Measurements from ENCODE around the gene CLASP1.

Gene CLASP1

DNA sequence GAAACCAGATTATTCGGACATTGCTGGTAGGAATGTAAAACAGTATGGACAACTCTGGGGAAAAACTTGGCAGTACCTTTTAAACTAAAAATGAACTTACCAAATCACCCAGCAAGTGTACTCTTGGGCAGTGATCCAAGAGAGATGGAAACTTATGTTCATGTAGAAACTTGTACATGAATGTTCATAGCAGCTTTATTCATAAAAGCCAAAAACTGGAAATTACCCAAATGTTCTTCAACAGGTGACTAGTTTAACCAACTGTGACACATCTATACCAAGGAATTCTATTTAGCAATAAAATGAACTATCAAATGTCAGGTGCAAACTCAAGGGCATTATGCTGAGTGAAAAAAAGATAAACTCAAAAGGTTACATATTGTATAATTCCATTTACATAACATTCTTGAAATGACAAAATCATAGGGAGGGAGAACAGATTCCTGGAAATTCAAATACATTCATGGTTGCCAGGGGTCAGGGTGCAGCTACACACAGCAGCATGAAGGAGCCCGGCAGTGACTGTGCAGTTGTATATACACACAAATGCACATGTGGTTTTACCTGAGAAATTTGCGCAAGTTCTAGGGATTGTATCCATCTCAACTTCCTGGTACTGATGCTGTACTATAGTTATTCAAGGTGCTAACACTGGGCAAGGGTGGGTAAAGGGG lies 122.1 kb downstream of the CLASP1 start:
- no peak for DNase-seq (ENCODE audit: low read depth, low spot score)
- Histone ChIP-seq H3K4me1 (ENCODE audit: control insufficient read depth, insufficient read depth, low read length) (peaks cover 2% of the 10 kb centered on the region; the same call in 1 of the 2 replicates), H3K36me3 (ENCODE audit: control insufficient read depth, insufficient read depth, low read length) (0 out of 2 replicates have a peak, but pooled peaks cover 2% of the 10 kb centered on the region), H3K27me3 (ENCODE audit: control insufficient read depth, insufficient read depth, low read length) (no peaks in the 10 kb centered on the region), H3K4me3 (ENCODE audit: low read length) (no peak overlapping the region), H3K27ac (ENCODE audit: low read length) (no peak overlapping the region), H3K9me3 (ENCODE audit: control insufficient read depth, insufficient read depth, low read length) (no peaks in the 10 kb centered on the region)
- WGBS (ENCODE audit: insufficient coverage, insufficient read length): no CpG with 5 or more reads among the region's 3 CpGs

DNA sequence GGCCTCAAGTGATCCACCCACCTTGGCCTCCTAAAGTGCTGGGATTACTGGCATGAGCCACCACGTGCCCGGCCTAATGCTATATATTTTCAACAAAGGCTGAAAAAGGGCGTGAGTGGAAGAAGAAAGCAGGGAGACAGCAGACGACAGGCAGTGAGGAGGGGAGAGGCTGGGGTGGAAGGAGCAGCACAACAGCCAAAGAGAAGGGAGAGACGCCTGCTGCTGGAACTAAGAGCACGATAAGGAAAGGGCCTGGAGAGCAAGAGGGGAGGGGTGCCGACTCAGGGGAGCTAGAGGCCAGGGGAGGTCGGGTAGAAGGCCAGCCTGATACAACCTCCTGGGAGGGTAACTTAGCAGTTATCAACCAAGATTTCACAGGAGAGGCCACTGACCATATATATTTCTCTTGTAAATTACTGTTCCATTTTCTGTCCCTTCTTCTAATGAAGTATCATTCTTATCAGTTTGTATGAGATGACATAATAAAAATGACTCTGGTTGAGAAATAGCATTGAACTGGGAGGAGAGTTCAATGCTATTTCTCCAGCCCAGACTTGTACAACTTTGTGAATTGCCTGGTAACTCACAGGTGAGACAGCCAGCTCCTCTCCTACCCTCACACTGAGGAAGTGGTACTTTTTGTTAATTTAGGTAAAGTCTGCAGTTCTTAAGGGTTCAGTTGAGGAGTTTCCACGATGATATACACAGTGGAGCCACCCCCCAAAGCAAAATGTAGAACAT lies 124.4 kb downstream of the CLASP1 start:
- Histone ChIP-seq H3K4me3 (ENCODE audit: low read length) (no peak overlapping the region), H3K27ac (ENCODE audit: low read length) (no peak overlapping the region), H3K36me3 (ENCODE audit: control insufficient read depth, insufficient read depth, low read length) (0 out of 2 replicates have a peak, but pooled peaks cover 5% of the 10 kb centered on the region), H3K27me3 (ENCODE audit: control insufficient read depth, insufficient read depth, low read length) (no peaks in the 10 kb centered on the region), H3K9me3 (ENCODE audit: control insufficient read depth, insufficient read depth, low read length) (no peaks in the 10 kb centered on the region), H3K4me1 (ENCODE audit: control insufficient read depth, insufficient read depth, low read length) (no peaks in the 10 kb centered on the region)
- no peak for DNase-seq (ENCODE audit: low read depth, low spot score)
- no CpG with 5 or more reads among the region's 9 CpGs for WGBS (ENCODE audit: insufficient coverage, insufficient read length)

DNA sequence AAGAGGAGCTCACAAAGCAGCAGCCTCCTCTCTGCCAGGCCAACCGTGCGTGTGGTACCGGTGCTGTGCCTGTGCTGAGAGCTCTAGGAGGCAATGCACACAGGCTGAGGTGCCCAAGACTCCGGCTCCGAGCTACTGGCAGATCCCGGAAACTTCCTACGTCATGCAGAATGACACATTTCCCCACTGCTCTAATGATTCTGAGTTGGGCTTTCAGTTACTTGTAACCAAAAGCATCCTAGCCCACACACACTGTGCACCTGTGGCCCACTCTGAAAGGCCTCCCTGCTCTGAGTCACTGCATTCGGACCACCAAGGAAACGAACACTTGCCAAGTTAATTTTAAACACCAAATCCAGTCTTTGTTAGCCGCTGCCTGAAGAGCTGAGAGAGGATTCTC lies 127.9 kb downstream of the CLASP1 start:
- WGBS (ENCODE audit: insufficient coverage, insufficient read length): no CpG with 5 or more reads among the region's 10 CpGs

GRCh38 chr2:121520641-121520994 lies 128.6 kb downstream of the CLASP1 start:
- no CpG with 5 or more reads among the region's 3 CpGs for WGBS (ENCODE audit: insufficient coverage, insufficient read length)
- 0 out of 2 replicates have a peak, but pooled peaks cover 7% of the 10 kb centered on the region for H3K36me3 ChIP-seq (ENCODE audit: control insufficient read depth, insufficient read depth, low read length)
- H3K9me3 ChIP-seq (ENCODE audit: control insufficient read depth, insufficient read depth, low read length): no peaks in the 10 kb centered on the region
- no peaks in the 10 kb centered on the region for H3K4me1 ChIP-seq (ENCODE audit: control insufficient read depth, insufficient read depth, low read length)
- H3K4me3 ChIP-seq (ENCODE audit: low read length): no peak overlapping the region
- DNase-seq (ENCODE audit: low read depth, low spot score): no peak
- no peaks in the 10 kb centered on the region for H3K27me3 ChIP-seq (ENCODE audit: control insufficient read depth, insufficient read depth, low read length)
- no peak overlapping the region for H3K27ac ChIP-seq (ENCODE audit: low read length)

More for the DNA sequence above, 127.9 kb downstream of the CLASP1 start:
- H3K36me3 ChIP-seq (ENCODE audit: control insufficient read depth, insufficient read depth, low read length): 0 out of 2 replicates have a peak, but pooled peaks cover 7% of the 10 kb centered on the region
- H3K27ac ChIP-seq (ENCODE audit: low read length): no peak overlapping the region
- no peak for DNase-seq (ENCODE audit: low read depth, low spot score)
- no peak overlapping the region; the same call in 1 of the 2 replicates for H3K4me3 ChIP-seq (ENCODE audit: low read length)
- H3K9me3 ChIP-seq (ENCODE audit: control insufficient read depth, insufficient read depth, low read length): no peaks in the 10 kb centered on the region
- no peaks in the 10 kb centered on the region for H3K4me1 ChIP-seq (ENCODE audit: control insufficient read depth, insufficient read depth, low read length)
- H3K27me3 ChIP-seq (ENCODE audit: control insufficient read depth, insufficient read depth, low read length): no peaks in the 10 kb centered on the region

DNA sequence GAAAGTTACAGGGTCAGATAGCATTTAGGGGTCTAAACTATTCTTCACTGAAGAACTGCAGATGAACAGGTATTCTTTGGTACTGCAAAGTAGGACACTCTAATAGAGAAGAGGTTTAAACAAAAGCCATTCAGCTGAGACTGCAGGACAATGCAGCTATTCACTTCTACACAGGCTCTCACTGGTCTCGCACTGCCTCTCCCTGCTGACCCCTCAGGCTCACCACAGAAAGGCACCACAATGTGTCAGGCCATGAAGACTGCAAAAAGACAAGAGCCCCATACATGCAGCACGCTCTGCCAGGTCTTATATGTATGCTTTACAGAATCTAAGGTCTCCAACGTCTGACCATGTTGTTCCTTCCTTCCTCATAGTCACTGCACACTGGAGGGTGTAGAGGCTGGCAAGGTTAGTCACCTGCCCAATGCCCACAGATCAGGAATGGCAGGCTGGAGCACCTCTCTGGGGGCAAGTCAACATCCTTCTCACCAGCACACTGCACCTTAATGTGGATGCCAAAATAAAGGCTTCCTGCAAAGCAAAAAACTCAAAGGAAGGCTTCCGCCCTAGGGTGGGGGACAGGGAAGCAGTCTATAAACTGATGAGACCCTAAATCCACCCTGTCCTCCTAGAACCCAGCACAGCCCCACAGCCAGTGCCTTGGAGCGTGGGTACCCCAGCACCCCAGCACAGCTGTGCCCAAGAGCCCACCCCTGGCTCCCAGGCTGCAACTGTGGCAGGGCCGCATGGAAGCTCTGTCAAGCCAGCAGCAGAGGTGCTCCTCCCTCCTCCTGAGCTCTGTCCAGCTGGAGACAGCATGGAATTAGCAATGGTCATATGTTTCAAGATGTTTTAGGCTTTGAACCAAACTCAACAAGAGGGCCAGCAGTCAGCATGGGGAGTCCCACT lies 129.3 kb downstream of the CLASP1 start:
- Histone ChIP-seq H3K27ac (ENCODE audit: low read length) (no peak overlapping the region), H3K4me1 (ENCODE audit: control insufficient read depth, insufficient read depth, low read length) (no peaks in the 10 kb centered on the region), H3K9me3 (ENCODE audit: control insufficient read depth, insufficient read depth, low read length) (no peaks in the 10 kb centered on the region), H3K4me3 (ENCODE audit: low read length) (no peak overlapping the region), H3K27me3 (ENCODE audit: control insufficient read depth, insufficient read depth, low read length) (no peaks in the 10 kb centered on the region), H3K36me3 (ENCODE audit: control insufficient read depth, insufficient read depth, low read length) (0 out of 2 replicates have a peak, but pooled peaks cover 7% of the 10 kb centered on the region)
- WGBS (ENCODE audit: insufficient coverage, insufficient read length): no CpG with 5 or more reads among the region's 6 CpGs
- no peak for DNase-seq (ENCODE audit: low read depth, low spot score)

DNA sequence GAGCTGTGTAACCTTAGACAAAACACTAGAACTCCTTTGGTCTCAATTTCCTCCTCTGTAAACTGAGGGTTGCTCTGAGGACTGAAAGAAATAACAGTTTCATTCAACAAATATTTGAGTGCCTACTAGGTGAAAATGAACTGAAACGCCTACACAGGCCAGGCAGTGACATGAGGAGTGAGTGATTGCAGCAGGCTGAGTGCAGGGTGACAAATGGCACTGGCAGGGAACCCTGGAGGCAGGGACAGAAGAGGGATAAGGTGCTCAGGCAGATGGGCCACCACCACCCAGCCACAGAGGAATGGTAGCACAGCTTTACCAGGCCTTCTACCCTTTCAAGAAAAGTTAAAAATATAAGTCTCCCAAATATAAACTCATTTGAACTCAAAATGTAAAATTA lies 130.1 kb downstream of the CLASP1 start:
- no CpG with 5 or more reads among the region's 1 CpG for WGBS (ENCODE audit: insufficient coverage, insufficient read length)

DNA sequence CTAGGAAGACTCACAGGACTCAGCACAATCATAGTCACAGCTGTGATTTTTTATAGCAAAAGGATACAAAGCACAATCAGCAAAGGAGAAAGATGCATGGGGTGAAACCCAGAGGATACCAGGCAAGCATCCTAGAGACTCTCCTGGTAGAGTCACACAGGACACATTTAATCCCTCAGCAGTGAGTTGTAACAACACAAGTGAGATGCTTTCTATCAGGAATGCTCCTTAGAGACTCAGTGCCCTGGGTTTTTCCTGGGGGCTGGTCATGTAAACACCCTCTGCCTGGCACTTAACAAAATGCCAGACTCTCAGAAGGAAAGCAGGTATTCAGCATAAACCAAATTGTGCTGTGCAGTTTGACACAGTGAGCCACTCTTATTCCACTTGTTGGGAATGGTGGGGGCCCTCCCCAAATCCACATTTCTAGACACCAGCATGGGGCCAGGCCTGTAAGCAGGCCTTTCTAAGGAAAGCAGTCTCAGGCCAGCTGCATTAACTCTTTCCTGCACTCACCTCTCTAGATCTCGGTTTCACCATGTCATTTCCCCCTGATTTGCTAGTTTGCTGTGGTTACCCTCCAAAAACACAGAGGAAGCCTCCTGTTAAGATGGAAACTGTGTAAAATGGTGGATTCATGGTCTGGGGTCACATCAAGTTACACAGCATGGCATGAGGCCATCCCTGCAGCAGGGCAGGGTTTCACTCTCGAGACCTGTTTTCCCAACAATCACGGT lies 135.5 kb downstream of the CLASP1 start:
- no CpG with 5 or more reads among the region's 3 CpGs for WGBS (ENCODE audit: insufficient coverage, insufficient read length)
- Histone ChIP-seq H3K27me3 (ENCODE audit: control insufficient read depth, insufficient read depth, low read length) (no peaks in the 10 kb centered on the region), H3K27ac (ENCODE audit: low read length) (no peak overlapping the region), H3K4me3 (ENCODE audit: low read length) (no peak overlapping the region), H3K9me3 (ENCODE audit: control insufficient read depth, insufficient read depth, low read length) (no peaks in the 10 kb centered on the region), H3K4me1 (ENCODE audit: control insufficient read depth, insufficient read depth, low read length) (no peaks in the 10 kb centered on the region; the same call in 1 of the 2 replicates), H3K36me3 (ENCODE audit: control insufficient read depth, insufficient read depth, low read length) (no peaks in the 10 kb centered on the region)
- DNase-seq (ENCODE audit: low read depth, low spot score): no peak

More for the DNA sequence above, 130.1 kb downstream of the CLASP1 start:
- no peak overlapping the region for H3K4me3 ChIP-seq (ENCODE audit: low read length)
- no peak for DNase-seq (ENCODE audit: low read depth, low spot score)
- no peaks in the 10 kb centered on the region for H3K27me3 ChIP-seq (ENCODE audit: control insufficient read depth, insufficient read depth, low read length)
- H3K4me1 ChIP-seq (ENCODE audit: control insufficient read depth, insufficient read depth, low read length): no peaks in the 10 kb centered on the region
- no peaks in the 10 kb centered on the region for H3K9me3 ChIP-seq (ENCODE audit: control insufficient read depth, insufficient read depth, low read length)
- H3K36me3 ChIP-seq (ENCODE audit: control insufficient read depth, insufficient read depth, low read length): 0 out of 2 replicates have a peak, but pooled peaks cover 7% of the 10 kb centered on the region
- no peak overlapping the region for H3K27ac ChIP-seq (ENCODE audit: low read length)

- Histone ChIP-seq H3K27ac (ENCODE audit: low read length) (no peak overlapping the region), H3K9me3 (ENCODE audit: control insufficient read depth, insufficient read depth, low read length) (no peaks in the 10 kb centered on the region), H3K4me3 (ENCODE audit: low read length) (no peak overlapping the region), H3K27me3 (ENCODE audit: control insufficient read depth, insufficient read depth, low read length) (no peaks in the 10 kb centered on the region), H3K4me1 (ENCODE audit: control insufficient read depth, insufficient read depth, low read length) (no peaks in the 10 kb centered on the region; the same call in 1 of the 2 replicates), H3K36me3 (ENCODE audit: control insufficient read depth, insufficient read depth, low read length) (no peaks in the 10 kb centered on the region)
- DNase-seq (ENCODE audit: low read depth, low spot score): no peak
- no CpG with 5 or more reads among the region's 1 CpG for WGBS (ENCODE audit: insufficient coverage, insufficient read length)
Observed at GRCh38 chr2:121510857-121511256, 138.4 kb downstream of the CLASP1 start.

GRCh38 chr2:121506621-121507020 lies 142.6 kb downstream of the CLASP1 start:
- Histone ChIP-seq H3K4me3 (ENCODE audit: low read length) (no peak overlapping the region), H3K27me3 (ENCODE audit: control insufficient read depth, insufficient read depth, low read length) (no peaks in the 10 kb centered on the region), H3K27ac (ENCODE audit: low read length) (no peak overlapping the region), H3K9me3 (ENCODE audit: control insufficient read depth, insufficient read depth, low read length) (no peaks in the 10 kb centered on the region), H3K4me1 (ENCODE audit: control insufficient read depth, insufficient read depth, low read length) (no peaks in the 10 kb centered on the region), H3K36me3 (ENCODE audit: control insufficient read depth, insufficient read depth, low read length) (peaks cover 4% of the 10 kb centered on the region; the same call in 1 of the 2 replicates)
- no peak for DNase-seq (ENCODE audit: low read depth, low spot score)
- no CpG with 5 or more reads among the region's 1 CpG for WGBS (ENCODE audit: insufficient coverage, insufficient read length)
